Parathyroid adenoma (tissue), 2 donors: Measurements from ENCODE around the gene USP33.
"Not testable (repeated sequence)": the region's sequence is repeated elsewhere in the genome, so short reads cannot be mapped to it uniquely, and the experiment has no call there.

Experiments used
- H2AFZ ChIP-seq: fragments of 300-600 bp; sonication (generic); one replicate; pipeline ENCODE4 v1.7.0; 2017; ENCODE audit warnings: antibody characterized with exemption, mild to moderate bottlenecking
- H3K27ac ChIP-seq: fragments of 300-600 bp; sonication (generic); one replicate; pipeline ENCODE4 v1.7.0; 2017
- H3K27me3 ChIP-seq: fragments of 300-600 bp; sonication (generic); one replicate; pipeline ENCODE4 v1.7.0; 2017; ENCODE audit warnings: low read length; ENCODE audit not compliant: control insufficient read depth, insufficient read depth
- H3K36me3 ChIP-seq: fragments of 300-600 bp; sonication (generic); one replicate; pipeline ENCODE4 v1.7.0; 2017; ENCODE audit warnings: low read length; ENCODE audit not compliant: control insufficient read depth, insufficient read depth
- H3K4me1 ChIP-seq: fragments of 300-600 bp; sonication (generic); one replicate; pipeline ENCODE4 v1.7.0; 2017; ENCODE audit warnings: control low read depth
- H3K4me2 ChIP-seq: fragments of 300-600 bp; sonication (generic); one replicate; pipeline ENCODE4 v1.7.0; 2017; ENCODE audit warnings: low read length
- H3K4me3 ChIP-seq: fragments of 300-600 bp; sonication (generic); one replicate; pipeline ENCODE4 v1.7.0; 2017; ENCODE audit warnings: low read depth, low read length
- H3K79me2 ChIP-seq: fragments of 300-600 bp; sonication (generic); one replicate; pipeline ENCODE4 v1.7.0; 2017; ENCODE audit warnings: control low read depth
- H3K9ac ChIP-seq: fragments of 300-600 bp; sonication (generic); one replicate; pipeline ENCODE4 v1.7.0; 2017; ENCODE audit warnings: mild to moderate bottlenecking
- H3K9me3 ChIP-seq: fragments of 300-600 bp; sonication (generic); one replicate; pipeline ENCODE4 v1.7.0; 2017; ENCODE audit warnings: low read length; ENCODE audit not compliant: control insufficient read depth
- TF ChIP-seq, protein P1 (sequence below): fragments of 300-600 bp; sonication (generic); IDR thresholded peaks from one replicate; pipeline ENCODE4 v1.7.0; 2017; ENCODE audit warnings: antibody characterized with exemption, mild to moderate bottlenecking
- donor health status: primary hyperparathyroidism.

The USP33 gene

GRCh38 chr1:77652268-77652667 lies 107.4 kb downstream of the USP33 start:
- TF ChIP-seq, protein P1, sequence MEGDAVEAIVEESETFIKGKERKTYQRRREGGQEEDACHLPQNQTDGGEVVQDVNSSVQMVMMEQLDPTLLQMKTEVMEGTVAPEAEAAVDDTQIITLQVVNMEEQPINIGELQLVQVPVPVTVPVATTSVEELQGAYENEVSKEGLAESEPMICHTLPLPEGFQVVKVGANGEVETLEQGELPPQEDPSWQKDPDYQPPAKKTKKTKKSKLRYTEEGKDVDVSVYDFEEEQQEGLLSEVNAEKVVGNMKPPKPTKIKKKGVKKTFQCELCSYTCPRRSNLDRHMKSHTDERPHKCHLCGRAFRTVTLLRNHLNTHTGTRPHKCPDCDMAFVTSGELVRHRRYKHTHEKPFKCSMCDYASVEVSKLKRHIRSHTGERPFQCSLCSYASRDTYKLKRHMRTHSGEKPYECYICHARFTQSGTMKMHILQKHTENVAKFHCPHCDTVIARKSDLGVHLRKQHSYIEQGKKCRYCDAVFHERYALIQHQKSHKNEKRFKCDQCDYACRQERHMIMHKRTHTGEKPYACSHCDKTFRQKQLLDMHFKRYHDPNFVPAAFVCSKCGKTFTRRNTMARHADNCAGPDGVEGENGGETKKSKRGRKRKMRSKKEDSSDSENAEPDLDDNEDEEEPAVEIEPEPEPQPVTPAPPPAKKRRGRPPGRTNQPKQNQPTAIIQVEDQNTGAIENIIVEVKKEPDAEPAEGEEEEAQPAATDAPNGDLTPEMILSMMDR, result no peak
- Histone ChIP-seq H3K9ac (no peak overlapping the region), H3K4me1 (no peaks in the 10 kb centered on the region), H3K36me3 (no peaks in the 10 kb centered on the region), H3K79me2 (peaks cover 22% of the 10 kb centered on the region), H3K27ac (no peak overlapping the region), H3K4me3 (no peak overlapping the region), H3K4me2 (no peak overlapping the region), H3K27me3 (no peaks in the 10 kb centered on the region), H2AFZ (no peak overlapping the region), H3K9me3 (no peaks in the 10 kb centered on the region)

DNA sequence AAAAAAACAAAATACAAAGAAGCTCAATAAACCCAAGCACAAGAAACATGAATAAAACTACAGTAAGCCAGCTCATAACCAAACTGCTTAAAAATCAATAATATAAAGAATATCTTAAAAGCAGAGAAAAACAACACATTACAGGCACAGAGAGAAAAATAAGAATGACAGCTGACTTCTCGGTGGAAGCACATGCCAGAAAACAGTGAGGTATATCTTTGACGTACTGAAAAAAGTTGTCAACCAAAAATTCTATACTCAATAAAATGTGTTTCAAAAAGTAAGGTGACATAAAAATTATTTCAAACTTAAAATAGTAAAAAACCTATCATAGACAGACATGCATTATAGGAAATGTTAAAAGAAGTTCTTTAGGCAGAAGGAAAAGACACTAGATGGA lies 110.5 kb downstream of the USP33 start:
- H3K79me2 ChIP-seq, result peaks cover 36% of the 10 kb centered on the region
- no peaks in the 10 kb centered on the region for H3K27me3 ChIP-seq
- H3K27ac ChIP-seq, result no peak overlapping the region
- TF ChIP-seq, protein P1, result no peak
- H3K9me3 ChIP-seq, result no peaks in the 10 kb centered on the region
- H3K36me3 ChIP-seq, result no peaks in the 10 kb centered on the region
- H3K9ac ChIP-seq, result no peak overlapping the region
- H3K4me2 ChIP-seq, result no peak overlapping the region
- no peaks in the 10 kb centered on the region for H3K4me1 ChIP-seq
- H2AFZ ChIP-seq, result no peak overlapping the region
- H3K4me3 ChIP-seq, result no peak overlapping the region

DNA sequence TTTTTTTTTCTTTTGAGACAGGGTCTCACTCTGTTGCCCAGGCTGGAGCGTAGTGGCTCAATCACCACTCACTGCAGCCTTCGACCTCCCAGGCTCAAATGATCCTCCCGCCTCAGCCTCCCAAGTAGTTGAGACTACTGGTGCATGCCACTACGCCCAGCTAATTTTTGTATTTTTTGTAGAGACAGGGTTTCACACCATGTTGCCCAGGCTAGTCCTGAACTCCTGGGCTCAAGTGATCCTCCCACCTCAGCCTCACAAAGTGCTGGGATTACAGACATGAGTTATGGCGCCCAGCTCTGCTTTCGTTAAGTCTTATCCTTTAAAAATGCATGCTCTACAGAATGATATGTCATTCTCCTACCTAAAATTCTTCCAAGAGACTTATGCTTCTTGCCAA lies 113.4 kb downstream of the USP33 start:
- not testable (repeated sequence) for H3K4me1 ChIP-seq, H3K9me3 ChIP-seq, H3K36me3 ChIP-seq, H3K9ac ChIP-seq, H3K27me3 ChIP-seq, H3K27ac ChIP-seq, H2AFZ ChIP-seq, H3K4me3 ChIP-seq, H3K4me2 ChIP-seq
- peaks cover 41% of the 10 kb centered on the region for H3K79me2 ChIP-seq
